Cortex of kidney (tissue), 1 donor: ENCODE results near the gene ZNF14.
"Not testable (repeated sequence)": the region's sequence is repeated elsewhere in the genome, so short reads cannot be mapped to it uniquely, and the experiment has no call there.

Experiments
- DNase-seq: peaks from one replicate; lab custom pipeline; 2025; lab: John Stamatoyannopoulos, UW

ZNF14 gene

DNA sequence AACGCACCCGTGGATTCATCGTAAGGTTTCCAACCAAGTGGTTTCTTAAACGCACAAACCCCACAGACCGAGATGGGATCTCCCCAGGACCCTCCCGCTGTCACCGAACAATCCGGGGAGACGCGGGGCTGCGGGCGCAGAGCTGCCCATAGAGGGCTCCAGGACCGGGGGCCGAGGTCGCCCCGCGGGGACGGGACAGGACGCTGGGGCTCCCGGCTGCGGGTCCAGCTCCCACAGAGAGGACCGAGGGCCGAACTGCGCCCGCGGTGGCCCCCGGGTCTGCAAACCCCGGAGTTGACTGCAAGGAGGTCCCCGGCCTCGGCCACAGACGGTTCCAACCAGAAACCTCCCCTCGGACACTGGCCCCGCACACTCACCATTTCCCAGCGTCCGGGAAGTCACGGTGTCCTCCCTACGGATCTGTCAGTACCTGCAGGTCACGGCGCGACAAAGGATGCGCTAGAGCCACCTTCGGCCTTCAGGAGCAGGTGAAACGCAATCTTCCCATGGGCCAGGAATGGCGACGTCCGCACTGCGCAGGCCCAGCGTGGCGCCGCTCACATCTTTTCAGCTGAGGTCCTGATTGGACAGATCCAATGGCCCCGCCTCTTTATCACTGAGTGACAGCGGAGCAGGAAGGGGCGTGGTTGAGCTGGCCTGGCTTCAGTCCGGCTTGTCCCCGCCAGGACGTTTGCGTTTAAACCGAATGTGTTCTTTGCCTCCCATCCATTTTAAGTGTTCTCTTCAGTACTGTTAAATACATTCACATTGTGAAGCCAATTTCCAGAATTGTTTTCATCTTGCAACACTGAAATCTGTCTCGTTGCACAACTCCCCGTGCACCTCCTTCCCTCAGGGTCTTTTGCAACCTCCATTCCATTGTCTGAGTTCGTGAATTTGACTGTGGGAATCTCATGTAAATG, at the start of gene ZNF14:
Gene ZNF14 (minus strand): TSS at position 534 of the 923 bp plus-strand sequence. CDS start 154 bp downstream, at position 380.
- no peak for DNase-seq

DNA sequence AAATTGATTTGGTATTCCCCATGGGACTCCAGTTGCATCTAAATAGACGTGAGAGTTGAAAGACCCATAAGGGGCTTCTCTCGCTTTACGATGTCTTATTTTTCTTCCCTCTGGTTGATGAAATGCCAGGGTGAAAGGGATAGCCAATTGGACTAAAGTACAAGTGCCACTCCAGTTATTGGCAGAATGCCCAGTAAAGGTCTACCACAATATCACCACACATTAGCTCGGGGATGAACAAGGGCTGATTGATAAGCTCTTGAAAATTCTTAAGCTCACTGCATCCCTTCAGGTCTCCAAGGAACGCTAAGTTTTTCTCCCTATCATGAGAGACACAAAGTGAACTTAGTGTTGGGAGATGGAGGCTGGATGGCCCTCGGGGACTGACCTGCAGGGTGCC, 48.9 kb upstream of the ZNF14 start:
- DNase-seq = not testable (repeated sequence)

DNA sequence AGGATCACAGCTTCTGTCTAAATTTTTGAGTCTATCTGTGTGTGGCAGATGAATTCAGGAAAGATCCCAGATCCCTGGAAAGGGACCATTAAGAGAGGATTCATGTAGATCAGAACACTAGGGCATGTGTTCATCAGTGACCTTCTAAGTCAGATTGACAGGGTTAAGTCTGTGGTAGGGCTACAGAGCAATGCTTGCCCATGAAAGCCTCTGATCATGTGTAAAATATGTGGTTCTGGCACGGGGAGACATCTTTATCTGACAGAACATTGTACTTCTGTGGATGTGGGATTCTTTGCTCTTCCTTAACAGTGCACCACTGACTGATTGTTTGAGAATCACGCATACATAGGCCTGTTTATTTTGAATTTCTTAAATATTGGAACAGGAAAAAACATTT, 45.8 kb upstream of the ZNF14 start:
- DNase-seq = no peak

DNA sequence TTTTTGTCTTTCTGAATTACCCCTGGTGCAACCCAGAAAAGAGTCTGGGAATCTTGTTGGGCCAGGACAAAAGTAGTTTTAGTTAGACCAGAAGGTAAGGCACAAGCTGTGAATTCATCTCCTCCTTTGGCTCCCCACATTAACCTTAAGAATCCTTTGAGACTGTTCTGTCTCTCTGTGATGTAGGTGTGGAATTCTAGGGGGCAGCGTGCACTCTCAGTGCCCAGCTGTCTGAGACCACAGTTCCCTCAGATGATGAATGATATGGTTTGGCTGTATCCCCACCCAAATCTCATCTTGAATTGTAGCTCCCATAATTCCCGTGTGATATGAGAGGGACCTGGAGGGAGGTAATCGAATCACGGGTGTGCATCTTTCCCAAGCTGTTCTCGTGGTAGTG, 44.8 kb upstream of the ZNF14 start:
- DNase-seq = no peak

DNA sequence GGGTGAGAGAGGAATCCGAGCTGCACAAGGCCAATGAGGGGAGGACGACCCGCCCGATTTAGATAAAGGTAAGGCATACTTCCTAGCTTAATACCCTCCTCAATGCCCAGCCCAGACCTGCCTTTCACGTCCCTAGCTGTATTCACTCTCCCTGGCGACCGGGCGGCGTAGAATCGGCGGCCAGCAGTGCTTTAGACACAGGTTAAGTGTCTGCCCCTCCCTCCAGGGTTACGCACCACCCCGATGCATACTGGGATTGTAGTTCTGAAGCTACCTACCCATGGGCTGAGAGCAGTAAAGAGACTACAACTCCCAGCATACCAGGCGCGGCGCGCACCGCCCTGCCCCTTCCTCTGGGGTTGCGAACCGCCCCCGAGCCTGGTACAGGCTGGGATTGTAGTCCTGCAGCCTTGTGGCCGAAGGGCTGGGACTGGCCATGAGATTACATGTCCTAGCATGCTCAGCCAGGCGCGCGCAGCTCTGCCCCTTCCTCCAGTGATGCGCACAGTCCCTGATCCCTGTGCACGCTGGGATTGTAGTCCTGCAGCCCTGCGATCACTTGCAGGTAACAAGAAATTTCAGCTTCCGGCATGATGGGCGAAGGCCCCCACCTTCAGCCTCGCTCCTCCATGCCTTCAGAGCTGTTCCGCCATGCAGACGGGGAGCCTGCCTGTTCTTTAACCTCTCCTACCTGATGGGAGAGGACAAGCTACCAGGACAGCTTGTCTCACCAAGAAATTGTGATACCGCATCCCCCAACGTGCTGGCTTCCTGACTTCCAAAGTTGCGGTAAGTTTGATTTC, 43.5 kb upstream of the ZNF14 start:
- DNase-seq = peak; percentile 61

DNA sequence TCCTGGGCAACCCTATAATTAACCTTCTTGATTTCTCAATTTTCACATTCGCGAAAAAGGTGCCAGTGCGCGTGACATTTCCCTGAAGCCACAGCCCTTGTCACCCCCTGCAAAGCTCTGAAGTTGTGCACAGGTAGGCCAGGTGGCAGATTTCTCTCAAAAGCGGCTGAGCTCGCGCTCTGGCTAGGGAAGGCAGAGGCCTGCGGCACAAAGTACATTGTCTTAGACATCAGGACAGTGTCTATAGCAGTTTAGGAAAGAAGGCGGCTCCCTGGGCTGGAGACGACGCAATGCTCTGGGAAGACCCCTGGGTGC, 42.9 kb upstream of the ZNF14 start:
- no peak for DNase-seq

DNA sequence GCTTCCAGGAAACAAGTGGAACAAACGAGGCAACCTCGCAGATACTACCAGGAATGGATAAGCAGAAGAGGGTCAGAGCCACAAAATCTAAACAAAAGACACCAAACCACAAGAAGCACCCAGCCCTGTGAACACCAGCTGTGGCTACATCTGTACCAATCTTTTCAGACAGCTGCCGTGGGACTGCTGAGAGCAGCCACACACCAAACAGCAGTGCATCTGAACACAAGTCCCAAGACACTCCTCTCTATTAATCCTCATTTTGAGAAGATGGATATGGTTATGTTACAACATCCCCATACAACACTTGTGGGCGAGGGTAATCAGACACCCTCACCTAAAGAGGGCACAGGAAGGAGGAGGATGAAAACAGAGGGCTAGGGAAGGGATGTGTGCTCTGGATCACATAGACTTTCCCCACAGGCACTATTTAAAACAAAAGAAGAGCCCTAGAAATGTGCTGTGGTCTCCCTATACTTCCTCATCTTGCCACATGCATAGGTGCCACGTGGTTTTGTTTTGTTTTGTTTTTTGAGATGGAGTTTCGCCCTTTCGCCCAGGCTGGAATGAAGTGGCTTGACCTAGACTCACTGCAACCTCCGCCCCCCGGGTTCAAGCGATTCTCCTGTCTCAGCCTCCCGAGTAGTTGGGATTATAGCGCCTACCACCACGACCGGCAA, 41.6 kb upstream of the ZNF14 start:
- DNase-seq = no peak

DNA sequence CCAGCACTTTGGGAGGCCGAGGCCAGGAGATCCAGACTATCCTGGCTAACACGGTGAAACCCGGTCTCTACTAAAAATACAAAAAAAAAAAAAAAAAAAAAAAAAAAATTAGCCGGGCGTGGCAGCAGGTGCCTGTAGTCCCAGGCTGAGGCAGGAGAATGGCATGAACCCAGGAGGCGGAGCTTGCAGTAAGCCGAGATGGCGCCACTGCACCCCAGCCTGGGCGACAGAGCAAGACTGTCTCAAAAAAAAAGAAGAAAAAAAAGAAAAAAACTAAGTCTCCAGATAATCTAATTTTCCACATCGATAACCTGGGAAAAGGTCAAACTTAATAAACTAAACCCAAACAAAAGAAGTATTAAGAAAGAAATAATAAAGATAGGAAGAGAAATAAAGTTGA, 39.1 kb upstream of the ZNF14 start:
- DNase-seq = not testable (repeated sequence)

DNA sequence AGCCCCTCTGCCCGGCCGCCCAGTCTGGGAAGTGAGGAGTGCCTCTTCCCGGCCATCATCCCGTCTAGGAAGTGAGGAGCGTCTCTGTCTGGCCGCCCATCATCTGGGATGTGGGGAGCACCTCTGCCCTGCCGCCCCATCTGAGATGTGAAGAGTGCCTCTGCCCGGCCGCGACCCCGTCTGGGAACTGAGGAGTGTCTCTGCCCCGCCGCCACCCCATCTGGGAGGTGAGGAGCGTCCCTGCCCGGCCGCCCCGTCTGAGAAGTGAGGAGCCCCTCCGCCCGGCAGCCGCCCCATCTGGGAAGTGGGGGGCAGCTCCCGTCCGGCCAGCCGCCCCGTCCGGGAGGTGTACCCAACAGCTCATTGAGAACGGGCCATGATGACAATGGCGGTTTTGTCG, 37.1 kb upstream of the ZNF14 start:
- not testable (repeated sequence) for DNase-seq

DNA sequence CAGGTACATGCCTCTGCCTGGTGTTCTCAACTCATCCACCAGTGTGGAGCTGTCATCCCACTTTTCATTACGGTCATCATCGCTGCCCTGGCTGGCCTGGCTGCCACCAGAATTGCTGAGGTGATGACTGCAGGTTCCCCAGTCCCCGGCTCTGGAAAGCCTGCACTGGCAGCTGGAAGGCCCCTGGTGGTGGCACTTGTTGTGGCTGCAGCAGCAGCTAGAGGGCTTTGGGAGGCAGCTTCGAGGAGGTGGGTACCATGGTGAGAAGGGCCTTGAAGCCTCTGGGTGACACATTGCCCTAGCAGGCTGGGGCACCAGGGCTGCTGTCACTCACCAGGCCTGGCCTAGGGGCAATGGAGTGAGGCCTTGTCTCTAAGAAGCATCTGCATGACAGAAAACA, 25.3 kb upstream of the ZNF14 start:
- no peak for DNase-seq

DNA sequence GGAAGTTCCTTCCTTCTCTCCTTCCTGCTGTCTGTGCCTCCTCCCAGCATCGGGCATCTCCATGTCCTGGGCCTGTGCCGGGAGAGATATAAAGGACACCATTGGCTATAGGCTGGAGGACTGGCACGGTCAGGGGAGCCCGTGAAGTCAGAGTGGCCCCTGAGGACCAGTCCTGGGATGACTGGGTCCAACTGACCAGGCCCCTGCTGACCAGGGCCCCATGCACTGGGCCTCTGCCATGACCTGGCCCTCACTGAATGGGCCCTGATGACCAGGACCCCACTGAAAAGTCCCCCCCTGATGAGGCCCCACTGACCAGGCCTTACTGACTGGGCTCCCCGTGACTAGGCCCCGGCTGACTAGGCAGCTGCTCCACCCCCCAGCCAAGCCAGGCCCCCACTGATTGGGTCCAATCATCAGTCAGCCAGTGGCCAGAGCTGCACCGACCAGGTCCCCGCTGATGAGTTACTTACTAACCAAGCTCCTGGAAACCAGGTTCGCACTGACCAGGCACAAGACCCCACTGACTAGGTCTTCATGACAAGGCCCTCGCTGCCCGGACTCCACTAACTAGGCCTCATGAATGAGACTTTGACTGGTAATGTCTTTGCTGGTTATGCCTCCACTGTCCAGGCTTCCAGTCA, 20.0 kb upstream of the ZNF14 start:
- DNase-seq = no peak

DNA sequence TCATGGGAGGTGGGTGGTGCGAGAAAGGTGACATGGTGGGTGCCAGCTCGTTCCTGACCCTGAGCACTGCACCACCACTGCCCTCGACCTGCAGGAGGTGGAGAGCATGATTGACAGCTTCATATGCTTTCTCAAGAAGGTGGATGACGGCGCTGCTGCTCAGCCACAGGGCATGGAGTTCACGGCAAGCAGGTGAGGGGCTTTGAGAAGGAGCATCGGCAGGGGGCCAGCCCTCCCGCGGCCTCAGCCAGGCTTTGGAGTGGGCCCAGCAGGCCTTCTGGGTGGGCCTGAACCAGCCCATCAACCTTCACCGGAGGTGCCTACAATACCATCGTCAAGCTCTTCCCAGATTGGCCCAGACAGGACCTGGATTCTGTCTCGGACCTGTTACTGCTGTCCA, 18.9 kb upstream of the ZNF14 start:
- DNase-seq = no peak

DNA sequence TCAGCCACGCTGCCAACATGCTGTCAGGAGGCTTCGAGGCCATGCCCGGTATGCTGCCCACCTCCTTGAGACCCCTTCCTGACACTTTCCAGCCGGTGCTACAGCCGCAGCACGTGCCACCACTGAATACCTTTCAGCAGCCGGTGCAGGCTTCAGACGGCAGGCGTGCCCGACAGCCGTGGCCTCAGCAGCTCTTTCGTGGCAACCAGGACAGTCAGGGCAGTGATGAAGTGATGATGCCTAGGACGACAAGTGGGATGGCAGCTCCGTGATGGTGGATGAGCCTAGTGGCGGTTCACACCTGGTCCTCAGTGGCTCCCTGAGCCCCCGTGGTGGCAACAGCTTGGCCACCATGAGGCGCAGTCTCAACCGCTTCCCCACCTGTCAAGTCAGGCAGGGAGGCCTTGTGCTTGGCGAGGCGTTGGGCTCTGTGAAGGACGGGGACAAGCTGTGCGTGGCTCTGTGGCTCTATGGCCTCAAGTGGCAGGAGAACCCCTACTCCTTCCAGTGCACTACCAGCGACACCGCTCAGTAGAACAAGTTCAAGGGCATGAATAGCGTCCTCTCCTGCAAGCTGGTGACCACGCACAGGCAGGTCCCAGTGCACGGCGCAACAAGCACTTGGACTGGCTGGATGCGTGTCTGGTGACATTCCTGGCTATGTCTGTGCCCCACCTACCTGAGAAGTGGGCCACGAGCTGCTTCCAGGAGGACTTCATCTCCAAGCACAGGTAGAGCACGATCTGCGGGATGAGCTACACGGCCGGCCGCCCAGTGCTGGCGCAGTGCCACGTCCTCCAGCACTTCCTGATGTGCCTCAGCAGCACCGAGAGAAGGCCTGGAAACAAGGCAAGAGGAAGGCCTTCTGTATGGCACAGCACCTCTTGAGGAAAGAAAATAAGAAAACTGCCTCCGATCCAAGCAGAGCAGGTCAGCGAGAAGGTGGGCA, 18.2 kb upstream of the ZNF14 start:
- no peak for DNase-seq

DNA sequence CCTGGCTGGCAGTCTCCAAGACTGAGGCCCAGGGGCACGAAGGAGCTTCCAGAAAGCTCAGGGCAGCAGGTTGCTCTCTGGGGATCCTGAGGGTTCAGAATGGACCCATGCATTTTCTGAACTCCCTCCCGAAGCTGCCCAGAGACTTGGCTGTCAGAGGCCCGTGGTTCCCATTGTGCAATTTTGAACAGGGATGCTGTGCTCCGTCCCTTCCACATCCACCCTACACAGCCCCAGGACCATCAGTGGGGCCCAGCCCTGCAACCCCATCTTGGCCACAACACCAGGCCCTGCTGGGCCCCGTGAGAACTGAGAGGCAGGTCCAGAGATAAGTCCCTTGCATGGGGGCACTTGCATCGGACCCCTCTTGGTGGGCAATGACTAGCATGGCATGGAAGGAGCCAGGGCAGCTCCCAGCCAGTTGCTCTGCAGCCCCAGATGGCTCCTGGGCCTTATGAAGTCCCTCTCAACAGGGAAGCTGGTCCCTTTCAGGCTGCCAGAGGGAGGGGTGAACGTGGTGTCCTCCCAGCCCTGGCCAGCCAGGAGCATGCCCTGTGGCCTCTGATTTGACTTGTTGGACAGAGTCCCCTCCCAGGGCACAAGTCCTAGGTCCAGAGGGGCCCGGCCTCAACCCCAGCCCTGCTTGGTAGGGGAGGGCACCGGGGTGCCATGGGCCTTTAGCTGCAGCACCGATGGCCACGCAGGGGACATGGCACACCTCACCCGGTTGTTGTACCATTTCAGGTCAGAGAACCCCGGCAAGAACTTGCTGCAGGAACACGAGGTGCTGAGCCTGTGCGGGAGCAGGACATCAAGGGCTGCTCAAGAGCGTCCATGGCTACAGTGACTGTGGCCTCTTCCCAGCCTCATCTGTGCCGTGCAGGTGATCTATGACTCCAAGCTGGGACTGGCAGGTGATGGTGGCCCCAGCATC, 17.3 kb upstream of the ZNF14 start:
- no peak for DNase-seq

DNA sequence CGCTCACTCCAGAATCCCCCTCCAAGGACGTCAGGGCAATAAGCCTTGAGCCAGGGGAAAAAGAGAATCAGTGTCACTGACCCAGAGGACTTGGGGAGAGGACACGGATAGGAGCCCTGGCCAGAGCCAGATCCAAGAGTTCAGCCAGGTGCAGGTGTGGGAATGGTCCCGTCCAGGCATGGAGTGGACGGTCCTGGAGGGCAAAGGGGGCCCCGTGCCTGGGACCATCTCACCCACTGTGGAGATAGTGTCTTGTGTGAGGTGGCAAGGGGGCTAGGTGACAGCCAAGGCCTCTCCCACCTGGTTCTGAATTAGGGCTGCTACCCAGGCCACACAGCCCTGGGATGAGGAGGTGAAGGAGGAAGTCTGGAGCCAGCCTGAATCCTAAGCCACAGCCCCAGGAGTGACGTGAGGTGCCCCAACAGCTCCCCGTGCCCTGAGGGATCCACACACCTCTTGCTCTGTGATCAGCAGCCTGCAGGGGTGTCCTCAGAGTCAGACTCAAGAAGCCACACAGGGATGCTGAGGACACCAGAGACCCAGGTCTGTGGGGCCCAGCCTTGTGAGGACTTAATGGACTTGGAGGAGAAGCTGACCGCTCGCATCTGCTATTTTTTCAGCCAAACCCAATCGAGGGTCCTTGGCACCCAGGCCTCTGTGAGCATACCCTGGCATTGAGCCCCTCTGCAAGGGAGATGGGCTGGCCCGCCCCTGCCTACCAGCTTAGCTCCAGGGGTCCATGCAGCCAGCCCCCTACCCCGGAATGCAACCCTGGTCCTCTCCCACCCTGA, 16.4 kb upstream of the ZNF14 start:
- no peak for DNase-seq

DNA sequence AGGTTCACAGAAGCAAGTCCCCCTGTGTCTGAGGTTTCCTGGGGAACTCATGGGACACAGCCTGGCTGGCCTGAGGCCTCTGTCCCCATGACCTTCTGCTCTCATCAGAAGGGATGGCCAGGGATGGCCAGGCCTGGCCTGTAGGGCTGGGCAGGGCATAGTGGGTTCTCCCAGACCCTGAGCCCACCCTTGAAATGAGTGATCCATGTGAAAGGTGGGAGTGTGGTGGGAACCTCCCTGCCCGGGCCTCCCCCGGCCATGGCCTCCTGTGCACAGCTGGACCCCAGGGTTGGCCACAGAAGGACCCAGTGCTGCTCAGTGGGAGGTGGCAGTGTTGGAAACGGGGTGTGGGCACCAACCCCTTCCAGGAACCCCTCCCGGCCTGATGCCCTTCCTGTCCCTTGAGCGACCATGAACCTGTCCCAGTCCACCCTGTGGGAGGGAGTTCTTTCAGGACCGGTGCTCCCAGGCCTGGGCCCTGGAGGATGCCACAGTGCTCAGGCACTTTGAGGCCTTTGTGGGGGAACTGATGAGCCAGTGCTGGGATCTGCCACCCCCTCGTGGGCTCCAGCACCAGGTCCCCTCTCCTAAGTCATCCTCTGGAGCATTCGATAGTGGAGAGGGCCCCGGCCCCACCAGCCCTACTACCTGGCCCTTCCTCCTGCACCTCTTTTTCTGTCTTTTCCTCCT, 15.5 kb upstream of the ZNF14 start:
- no peak for DNase-seq

DNA sequence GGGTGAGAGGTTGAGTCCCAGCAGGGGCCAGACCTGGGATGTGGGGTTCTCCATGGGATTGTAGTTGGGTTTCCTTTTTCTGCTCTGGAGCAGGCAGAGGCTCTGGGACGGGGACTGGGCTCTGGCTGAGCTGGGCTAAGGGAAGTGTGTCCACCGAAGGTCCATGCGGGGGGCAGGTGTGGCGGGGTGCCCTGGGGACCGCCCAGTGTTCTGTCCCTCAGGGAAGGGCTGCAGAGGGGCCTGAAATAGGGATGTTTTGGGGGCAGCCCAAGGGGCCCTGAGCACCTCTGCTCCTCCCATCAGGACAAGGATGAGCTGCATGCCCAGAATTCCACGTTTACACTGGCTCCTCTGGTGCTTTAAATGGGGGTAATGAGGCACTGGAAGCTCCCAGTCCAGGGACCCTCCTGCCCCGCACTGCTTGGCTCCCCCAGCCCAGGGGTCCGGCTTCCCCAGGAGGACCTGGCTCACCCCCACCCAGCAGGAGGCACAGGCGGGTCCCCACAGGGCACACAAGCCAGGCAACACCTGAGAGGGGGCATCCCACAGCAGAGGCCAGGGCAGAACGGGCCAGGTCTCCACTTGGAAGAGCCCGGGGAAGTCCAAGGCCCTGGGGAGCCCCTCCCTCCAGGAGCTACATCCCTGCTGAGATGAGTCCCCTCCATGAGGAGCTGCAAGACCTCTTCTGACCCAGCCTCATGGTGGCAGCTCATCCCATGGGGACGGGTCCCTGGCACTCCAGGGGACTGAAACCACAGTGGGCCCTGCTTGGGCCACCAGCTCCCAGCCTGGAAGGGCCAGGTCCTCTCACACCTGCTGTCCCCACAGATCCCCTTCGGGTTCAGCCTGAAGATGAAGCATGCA, 14.7 kb upstream of the ZNF14 start:
- no peak for DNase-seq
